ENCODE results near the gene NIT1.
A peak's percentile ranks its signal among the peaks of the same experiment; 100 is the strongest.

Gene NIT1

GRCh38 chr1:161085165-161085564 lies 32.7 kb upstream of the NIT1 start:
- no peak for DNase-seq

- DNase-seq = no peak
Measured at GRCh38 chr1:161086457-161086856, 31.4 kb upstream of the NIT1 start.

- DNase-seq = no peak
Measured at GRCh38 chr1:161088587-161089110, 29.3 kb upstream of the NIT1 start.

- no peak for DNase-seq
Measured at GRCh38 chr1:161089251-161089924, 28.5 kb upstream of the NIT1 start, which contains the start of gene NECTIN4. Gene NECTIN4 (minus strand): TSS chr1:161089558. CDS start chr1:161089296, 262 bp downstream.

GRCh38 chr1:161089938-161090337 lies 28.0 kb upstream of the NIT1 start:
- no peak for DNase-seq

GRCh38 chr1:161090617-161091016 lies 27.3 kb upstream of the NIT1 start:
- DNase-seq = no peak

- DNase-seq = no peak
Measured at GRCh38 chr1:161091093-161091492, 26.8 kb upstream of the NIT1 start.

GRCh38 chr1:161091796-161092507 lies 26.0 kb upstream of the NIT1 start:
- DNase-seq = no peak

GRCh38 chr1:161092621-161093028 lies 25.3 kb upstream of the NIT1 start:
- DNase-seq = peak; percentile 55

GRCh38 chr1:161094481-161094880 lies 23.4 kb upstream of the NIT1 start:
- no peak for DNase-seq

- DNase-seq = no peak
Measured at GRCh38 chr1:161095230-161095629, 22.7 kb upstream of the NIT1 start.

GRCh38 chr1:161096015-161096414 lies 21.9 kb upstream of the NIT1 start:
- DNase-seq = no peak

GRCh38 chr1:161096530-161096929 lies 21.4 kb upstream of the NIT1 start:
- no peak for DNase-seq

GRCh38 chr1:161098210-161099068 lies 19.5 kb upstream of the NIT1 start, which contains the start of gene KLHDC9:
Gene KLHDC9 (plus strand): TSS chr1:161098361. CDS start chr1:161098536, 175 bp downstream.
- DNase-seq = peak; percentile 53

GRCh38 chr1:161099090-161099802 lies 18.7 kb upstream of the NIT1 start:
- DNase-seq = no peak

- DNase-seq = no peak
Measured at GRCh38 chr1:161100556-161100955, 17.3 kb upstream of the NIT1 start.

- DNase-seq = no peak
Measured at GRCh38 chr1:161106431-161106830, 11.5 kb upstream of the NIT1 start.

- DNase-seq = no peak
Measured at GRCh38 chr1:161111117-161111516, 6.8 kb upstream of the NIT1 start.

- DNase-seq = no peak
Measured at GRCh38 chr1:161111527-161111926, 6.4 kb upstream of the NIT1 start.

- no peak for DNase-seq
Measured at GRCh38 chr1:161113915-161114314, 4.0 kb upstream of the NIT1 start.

GRCh38 chr1:161114556-161114955 lies 3.3 kb upstream of the NIT1 start:
- DNase-seq = no peak

GRCh38 chr1:161115132-161115711 lies 2.7 kb upstream of the NIT1 start:
- DNase-seq = peak; percentile 32

Measured in activated naive CD4-positive, alpha-beta T cell treated with anti-CD3 and anti-CD28 coated beads, Interleukin-2, amount 50 U/mL, for 16 hours (primary cell).